ENCODE results near the gene DNAJB2. TPM values are rescaled to one million over a fixed set of nuclear protein-coding genes. Genes with fewer than 3 reads are reported as not detected.

DNAJB2 gene
- total RNA-seq, 2 experiments from 2014 or later: 49.9 to 58.7 TPM

DNA sequence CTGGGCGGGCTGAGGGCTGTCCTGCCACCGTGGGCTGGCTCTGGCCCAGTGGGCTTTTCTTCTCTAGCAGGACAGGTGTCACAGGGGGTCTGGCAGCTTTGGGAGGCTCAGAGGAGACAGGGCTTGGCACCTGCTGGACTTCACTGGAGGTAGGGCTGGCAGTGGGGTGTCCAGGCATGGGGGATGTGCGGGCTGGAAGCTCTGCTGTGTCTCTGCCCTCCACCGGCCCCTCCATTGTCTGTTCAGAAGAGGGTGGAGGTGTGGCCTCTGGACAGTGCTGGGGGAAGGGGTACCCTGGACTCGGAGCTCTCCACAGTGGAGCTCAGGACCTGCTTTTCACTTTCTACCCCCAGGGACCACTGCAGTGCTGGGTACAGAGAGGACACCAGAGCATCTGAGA lies 20.9 kb downstream of the DNAJB2 start:
- ChIA-PET CTCF (ENCODE audit: unreplicated experiment) (no interaction called here), POLR2A (interaction anchor here (1.1 kb wide), 1 partner anchor 141 kb away, joined by 3 read pairs; no protein-coding TSS in a partner anchor)
- Histone ChIP-seq H3K4me1 (ENCODE audit: insufficient read depth, low read length, poor library complexity, severe bottlenecking) (peaks cover 11% of the 10 kb centered on the region), H3K9me2 (ENCODE audit: insufficient read depth, low read length) (no peaks in the 10 kb centered on the region), H2AFZ (ENCODE audit: low read length) (no peak overlapping the region), H3K9me3 (ENCODE audit: low read length) (no peaks in the 10 kb centered on the region), H3K36me3 (ENCODE audit: insufficient read depth, low read length) (no peaks in the 10 kb centered on the region), H3K79me2 (ENCODE audit: insufficient read depth, low read depth, low read length) (no peaks in the 10 kb centered on the region), H3K4me2 (ENCODE audit: low read length) (no peak overlapping the region), H3K4me3 (ENCODE audit: low read depth, low read length, poor library complexity, severe bottlenecking) (no peak overlapping the region), H3K27ac (ENCODE audit: low read depth, low read length, poor library complexity, severe bottlenecking) (no peak overlapping the region), H4K20me1 (ENCODE audit: insufficient read depth, low read length) (no peaks in the 10 kb centered on the region)
- DNase-seq (ENCODE audit: low spot score): no peak
- intact Hi-C loops (cut with micrococcal nuclease; ENCODE audit: unreplicated experiment): no loop called here
- no TSS peak for BruUV-seq (replicated peaks)
- TF ChIP-seq EZH2phosphoT487 (IDR thresholded peaks at IDR 0.05; ENCODE audit: borderline replicate concordance, low read depth, low read length) (no peak), CTCF (conservative IDR thresholded peaks at IDR 0.05; ENCODE audit: low read length) (no peak)

- intact Hi-C loops (cut with micrococcal nuclease; ENCODE audit: unreplicated experiment): no loop called here
- ChIA-PET CTCF (ENCODE audit: unreplicated experiment) (no interaction called here), POLR2A (no interaction called here)
- H3K4me3 ChIP-seq (ENCODE audit: low read depth, low read length, poor library complexity, severe bottlenecking): no peak overlapping the region
- no peaks in the 10 kb centered on the region for H3K9me2 ChIP-seq (ENCODE audit: insufficient read depth, low read length)
- no TSS peak for BruUV-seq (replicated peaks)
- no peaks in the 10 kb centered on the region for H3K79me2 ChIP-seq (ENCODE audit: insufficient read depth, low read depth, low read length)
- H2AFZ ChIP-seq (ENCODE audit: low read length): no peak overlapping the region
- no peaks in the 10 kb centered on the region for H3K9me3 ChIP-seq (ENCODE audit: low read length)
- H4K20me1 ChIP-seq (ENCODE audit: insufficient read depth, low read length): no peaks in the 10 kb centered on the region; the same call in 1 of the 2 replicates
- TF ChIP-seq CTCF (conservative IDR thresholded peaks at IDR 0.05; ENCODE audit: low read length) (no peak), EZH2phosphoT487 (IDR thresholded peaks at IDR 0.05; ENCODE audit: borderline replicate concordance, low read depth, low read length) (no peak)
- no peak overlapping the region for H3K27ac ChIP-seq (ENCODE audit: low read depth, low read length, poor library complexity, severe bottlenecking)
- H3K4me1 ChIP-seq (ENCODE audit: insufficient read depth, low read length, poor library complexity, severe bottlenecking): no peaks in the 10 kb centered on the region
- H3K4me2 ChIP-seq (ENCODE audit: low read length): no peak overlapping the region
- no peak for DNase-seq (ENCODE audit: low spot score)
- H3K36me3 ChIP-seq (ENCODE audit: insufficient read depth, low read length): no peaks in the 10 kb centered on the region
Observed at GRCh38 chr2:219302412-219302968, 23.3 kb downstream of the DNAJB2 start.

GRCh38 chr2:219304223-219304622 lies 25.1 kb downstream of the DNAJB2 start:
- Histone ChIP-seq H3K4me1 (ENCODE audit: insufficient read depth, low read length, poor library complexity, severe bottlenecking) (no peaks in the 10 kb centered on the region), H3K9me3 (ENCODE audit: low read length) (no peaks in the 10 kb centered on the region), H3K4me3 (ENCODE audit: low read depth, low read length, poor library complexity, severe bottlenecking) (no peak overlapping the region), H4K20me1 (ENCODE audit: insufficient read depth, low read length) (no peaks in the 10 kb centered on the region; the same call in 1 of the 2 replicates), H3K27ac (ENCODE audit: low read depth, low read length, poor library complexity, severe bottlenecking) (no peak overlapping the region), H3K36me3 (ENCODE audit: insufficient read depth, low read length) (no peaks in the 10 kb centered on the region), H3K4me2 (ENCODE audit: low read length) (no peak overlapping the region), H2AFZ (ENCODE audit: low read length) (no peak overlapping the region), H3K79me2 (ENCODE audit: insufficient read depth, low read depth, low read length) (no peaks in the 10 kb centered on the region), H3K9me2 (ENCODE audit: insufficient read depth, low read length) (no peaks in the 10 kb centered on the region)
- ChIA-PET CTCF (ENCODE audit: unreplicated experiment) (no interaction called here), POLR2A (interaction anchor here (0.8 kb wide), 1 partner anchor 42 kb away, joined by 3 read pairs; no protein-coding TSS in a partner anchor)
- intact Hi-C loops (cut with micrococcal nuclease; ENCODE audit: unreplicated experiment): no loop called here
- DNase-seq (ENCODE audit: low spot score): no peak
- TF ChIP-seq EZH2phosphoT487 (IDR thresholded peaks at IDR 0.05; ENCODE audit: borderline replicate concordance, low read depth, low read length) (no peak), CTCF (conservative IDR thresholded peaks at IDR 0.05; ENCODE audit: low read length) (no peak)
- BruUV-seq (replicated peaks): no TSS peak

All from OCI-LY7 (cell line).